HepG2 (cell line): Measurements from ENCODE around the gene CACNA2D3. TPM values are rescaled to one million over a fixed set of nuclear protein-coding genes. Genes with fewer than 3 reads are reported as not detected.

Experiments used
- ATAC-seq: fragments of 200-7000 bp; cut with Tn5 transposase; 3 replicates; pipeline ENCODE4 v1.9.1; 2020; ENCODE audit warnings: mild to moderate bottlenecking, moderate library complexity
- BruUV-seq: library from RNA; stranded (reverse); fragments of 400-500 nt; replicated peaks from 2 replicates; lab custom pipeline; 2021; lab: Mats Ljungman, UMichigan
- CTCF ChIA-PET: fragments of 300-600 bp; formaldehyde crosslinking; extraction: SDS; loops from one replicate; lab custom pipeline; 2021; ENCODE audit warnings: low total read pairs, inconsistent platforms, low intra/inter-chr PET ratio; lab: Yijun Ruan, JAX
- POLR2A ChIA-PET: fragments of 350-600 bp; sonication (Branson Sonifier 250); formaldehyde crosslinking; loops from one replicate; lab custom pipeline; 2020; ENCODE audit warnings: antibody characterized with exemption, inconsistent platforms; lab: Yijun Ruan, JAX
- DNase-seq: peaks from one replicate; pipeline ENCODE4 v3.0.0-alpha.2; 2015; ENCODE audit warnings: low spot score
- FAIRE-seq: peaks from 3 replicates; lab custom pipeline; 2011; peaks lifted over from hg19 to GRCh38; lab: Jason Lieb, UNC
- H2AFZ ChIP-seq: one replicate; pipeline ENCODE4 v1.6.1; 2011; ENCODE audit warnings: low read length, inconsistent platforms
- H3K27ac ChIP-seq: fragments of 300-600 bp; 3 replicates; pipeline ENCODE4 v1.8.0; 2011; ENCODE audit warnings: mixed run types, mild to moderate bottlenecking, mixed read lengths, low read length, inconsistent platforms; ENCODE audit not compliant: insufficient read depth; ENCODE audit errors: extremely low read length
- H3K27me3 ChIP-seq, 2 experiments: fragments of 200-600 bp in 1 of 2; 2 replicates in 1 of 2; 3 replicates in 1 of 2; pipeline versions ENCODE4 v1.6.0 to v1.8.0; 2011; ENCODE audit warnings: low read length in 2 of 2, mild to moderate bottlenecking in 2 of 2, moderate library complexity in 2 of 2, inconsistent platforms in 1 of 2; ENCODE audit not compliant: insufficient read depth in 2 of 2, control insufficient read depth in 1 of 2
- H3K36me3 ChIP-seq, 2 experiments: fragments of 200-600 bp in 1 of 2; replicated peaks in 1 of 2; 2 replicates in 1 of 2; 3 replicates in 1 of 2; pipeline versions ENCODE4 v1.5.1 to v1.8.0; 2011; ENCODE audit warnings: low read length in 2 of 2, inconsistent platforms in 1 of 2; ENCODE audit not compliant: insufficient read depth in 2 of 2, control insufficient read depth in 1 of 2
- H3K4me1 ChIP-seq: 2 replicates; pipeline ENCODE4 v1.5.1; 2012; ENCODE audit warnings: low read length, inconsistent platforms; ENCODE audit not compliant: insufficient read depth
- H3K4me2 ChIP-seq: 2 replicates; pipeline ENCODE4 v1.6.0; 2011; ENCODE audit warnings: low read depth, low read length, inconsistent platforms
- H3K4me3 ChIP-seq, 3 experiments: fragments of 200-600 bp in 1 of 3; sonication (generic), shearing (Covaris generic) in 1 of 3; replicated peaks in 1 of 3; 2 replicates each; pipeline ENCODE4 v1.5.1; 2011 to 2016; ENCODE audit warnings: low read length in 3 of 3, inconsistent platforms in 2 of 3, low read depth in 2 of 3, mild to moderate bottlenecking in 2 of 3, control low read depth in 1 of 3, mixed read lengths in 1 of 3; ENCODE audit not compliant: insufficient read depth in 1 of 3
- H3K79me2 ChIP-seq: one replicate; pipeline ENCODE4 v1.6.1; 2011; ENCODE audit warnings: low read length, inconsistent platforms; ENCODE audit not compliant: insufficient read depth
- H3K9ac ChIP-seq: 2 replicates; pipeline ENCODE4 v1.6.0; 2011; ENCODE audit warnings: mild to moderate bottlenecking, low read depth, low read length, inconsistent platforms; ENCODE audit not compliant: insufficient read depth
- H3K9me3 ChIP-seq: 2 replicates; pipeline ENCODE4 v1.5.1; 2012; ENCODE audit warnings: mild to moderate bottlenecking, low read length
- H4K20me1 ChIP-seq: 2 replicates; pipeline ENCODE4 v1.6.0; 2011; ENCODE audit warnings: inconsistent platforms, mild to moderate bottlenecking, low read length, moderate library complexity; ENCODE audit not compliant: insufficient read depth
- GPBP1L1 ChIP-seq: sonication (generic); formaldehyde crosslinking; IDR thresholded peaks from 2 replicates; pipeline ENCODE4 v1.5.0; 2020; ENCODE audit warnings: mild to moderate bottlenecking, missing genetic modification reagents
- HDAC6 ChIP-seq: fragments of 200-600 bp; sonication (generic); IDR thresholded peaks from 2 replicates; pipeline ENCODE4 v1.7.0; 2017; ENCODE audit warnings: mild to moderate bottlenecking, antibody characterized with exemption, low read length, low read depth
- HNRNPL ChIP-seq: fragments of 200-400 bp; formaldehyde crosslinking; IDR thresholded peaks from 2 replicates; pipeline ENCODE4 v1.6.1; 2017; ENCODE audit warnings: mild to moderate bottlenecking, low read depth, low read length
- MBD4 ChIP-seq: IDR thresholded peaks from 2 replicates; pipeline ENCODE4 v1.6.1; 2012; ENCODE audit warnings: low read length, inconsistent platforms, borderline replicate concordance
- MEIS2 ChIP-seq: sonication (generic); formaldehyde crosslinking; IDR thresholded peaks from 2 replicates; pipeline ENCODE4 v1.9.0; 2021; ENCODE audit warnings: mild to moderate bottlenecking, missing genetic modification reagents
- NFRKB ChIP-seq: fragments of 450-650 bp; IDR thresholded peaks from 2 replicates; pipeline ENCODE4 v1.6.1; 2017
- POGZ ChIP-seq: sonication (generic); formaldehyde crosslinking; IDR thresholded peaks from 2 replicates; pipeline ENCODE4 v1.4.0; 2020; ENCODE audit warnings: mild to moderate bottlenecking, missing genetic modification reagents
- RARA ChIP-seq: IDR thresholded peaks from 2 replicates; pipeline ENCODE4 v1.6.1; 2016; ENCODE audit warnings: missing genetic modification reagents, missing compliant biosample characterization
- SKI ChIP-seq: fragments of 450-650 bp; IDR thresholded peaks from one replicate; pipeline ENCODE4 v1.6.1; 2018; ENCODE audit warnings: mild to moderate bottlenecking; ENCODE audit not compliant: partially characterized antibody
- THRA ChIP-seq: sonication (generic); formaldehyde crosslinking; IDR thresholded peaks from 2 replicates; pipeline ENCODE4 v1.4.0; 2020; ENCODE audit warnings: missing genetic modification reagents, borderline replicate concordance
- ZBTB26 ChIP-seq: IDR thresholded peaks from 2 replicates; pipeline ENCODE4 v1.6.1; 2016; ENCODE audit warnings: missing compliant biosample characterization, missing genetic modification reagents, borderline replicate concordance
- ZNF234 ChIP-seq: sonication (generic); formaldehyde crosslinking; conservative IDR thresholded peaks from 2 replicates; pipeline ENCODE4 v1.5.1; 2020; ENCODE audit warnings: mild to moderate bottlenecking, missing genetic modification reagents
- ZNF501 ChIP-seq: sonication (generic); formaldehyde crosslinking; IDR thresholded peaks from 2 replicates; pipeline ENCODE4 v1.5.1; 2020; ENCODE audit warnings: mild to moderate bottlenecking, moderate library complexity, missing genetic modification reagents
- ZNF792 ChIP-seq: IDR thresholded peaks from 2 replicates; pipeline ENCODE4 v1.6.1; 2016
- WGBS: methylation state at CpG from one replicate; pipeline ENCODE4 v1.1.6; 2017; ENCODE audit warnings: low lambda C conversion rate; 5-methylcytosine and 5-hydroxymethylcytosine counted together
- in situ Hi-C: cut with HindIII; loops from 2 replicates; pipeline ENCODE4 v1.10.0; 2017; ENCODE audit warnings: low pct_unique_long_range_greater_than_20kb; ENCODE audit not compliant: extremely low pct_ligation_motif_present
- intact Hi-C: fragments of 100-400 bp; cut with micrococcal nuclease; formaldehyde crosslinking; loops from one replicate; pipeline ENCODE4 v1.10.0; 2022; ENCODE audit not compliant: unreplicated experiment
- polyA plus RNA-seq, 8 experiments: library from polyadenylated mRNA; depleted of rRNA in 3 of 8; stranded (reverse) in 7 of 8; unstranded in 1 of 8; fragments of >200 nt; fragmentation: Illumina TruSeq in 4 of 8; extraction: Trizol in 4 of 8; gene quantifications; 2 replicates each; pipeline versions ENCODE4 v1.2.1 to v1.2.3, GENCODE V29; 2011 to 2016; ENCODE audit warnings: low read depth in 4 of 8, missing spikeins in 1 of 8, mixed read lengths in 1 of 8; ENCODE audit not compliant: insufficient read depth in 1 of 8
- total RNA-seq, 5 experiments: library from RNA; depleted of rRNA; stranded (reverse); fragments of >200 nt; fragmentation: Illumina TruSeq; extraction: Trizol; gene quantifications; 2 replicates each; pipeline ENCODE4 v1.2.3, GENCODE V29; 2016; ENCODE audit warnings: low read depth in 1 of 5

CACNA2D3 gene
- total and polyA plus RNA-seq, 2 of the 13 experiments (the other 11 are each of a cell fraction or from before 2014, with no cell fraction given) = not detected

GRCh38 chr3:55091381-55092225 is 969.3 kb downstream of the CACNA2D3 start (continued):
- no peak for TF ChIP-seq HNRNPL
- TF ChIP-seq MEIS2 = no peak

GRCh38 chr3:55094676-55095075 is 972.3 kb downstream of the CACNA2D3 start:
- no peak for DNase-seq
- in situ Hi-C loops (no loop called here), intact Hi-C loops (no loop called here)
- Histone ChIP-seq H3K4me3 (no peak overlapping the region), H3K79me2 (no peaks in the 10 kb centered on the region), H3K9me3 (0 out of 2 replicates have a peak, but pooled peaks cover 5% of the 10 kb centered on the region), H3K4me1 (no peaks in the 10 kb centered on the region), H3K4me2 (no peak overlapping the region), H2AFZ (no peak overlapping the region), H3K27ac (no peak overlapping the region), H3K27me3 (no peaks in the 10 kb centered on the region), H3K9ac (no peak overlapping the region), H3K36me3 (no peaks in the 10 kb centered on the region), H4K20me1 (no peaks in the 10 kb centered on the region)
- no peak for FAIRE-seq
- CTCF ChIA-PET = no interaction called here
- no TSS peak for BruUV-seq
- POLR2A ChIA-PET = no interaction called here
- ATAC-seq = no peak
- TF ChIP-seq ZBTB26 (CRISPR knock-in tag) = no peak

- Histone ChIP-seq H3K4me1 (no peaks in the 10 kb centered on the region), H3K9me3 (0 out of 2 replicates have a peak, but pooled peaks cover 5% of the 10 kb centered on the region), H3K79me2 (no peaks in the 10 kb centered on the region), H3K27me3 (no peaks in the 10 kb centered on the region), H3K4me2 (no peak overlapping the region), H2AFZ (no peak overlapping the region), H3K27ac (no peak overlapping the region), H4K20me1 (no peaks in the 10 kb centered on the region), H3K36me3 (no peaks in the 10 kb centered on the region), H3K9ac (no peak overlapping the region), H3K4me3 (no peak overlapping the region)
- no peak for FAIRE-seq
- ChIA-PET CTCF (no interaction called here), POLR2A (no interaction called here)
- intact Hi-C loops = no loop called here
- no TSS peak for BruUV-seq
- in situ Hi-C loops = no loop called here
- no peak for DNase-seq
- no peak for ATAC-seq
- WGBS = 0% methylated on average over 3 of the region's 3 CpGs
- TF ChIP-seq ZNF501 (CRISPR knock-in tag) = no peak
- TF ChIP-seq SKI = no peak
- TF ChIP-seq MBD4 = no peak
- no peak for TF ChIP-seq POGZ (CRISPR knock-in tag)
- no peak for TF ChIP-seq ZNF792 (CRISPR knock-in tag)
- no peak for TF ChIP-seq ZNF234 (CRISPR knock-in tag)
- TF ChIP-seq GPBP1L1 (CRISPR knock-in tag) = no peak
- TF ChIP-seq THRA (CRISPR knock-in tag) = no peak
- TF ChIP-seq RARA (CRISPR knock-in tag) = no peak
- TF ChIP-seq HDAC6 = no peak
- TF ChIP-seq NFRKB = no peak
Observed at GRCh38 chr3:55097441-55097840, 975.1 kb downstream of the CACNA2D3 start.
